CD4-positive, alpha-beta memory T cell (primary cell): ENCODE results near the gene LACC1. TPM values are rescaled to one million over a fixed set of nuclear protein-coding genes. Genes with fewer than 3 reads are reported as not detected.

Source experiments
- CTCF ChIA-PET: fragments of 350-600 bp; sonication (Branson Sonifier 250); formaldehyde crosslinking; loops from one replicate; lab custom pipeline; 2021; ENCODE audit warnings: inconsistent platforms; ENCODE audit not compliant: partially characterized antibody; lab: Charles Lee
- POLR2A ChIA-PET: fragments of 350-600 bp; sonication (Branson Sonifier 250); formaldehyde crosslinking; loops from one replicate; lab custom pipeline; 2021; ENCODE audit not compliant: partially characterized antibody; lab: Charles Lee
- DNase-seq, 5 donors: peaks; one replicate each; pipeline versions ENCODE4 v3.0.0 to v3.0.0-alpha.2; 2020 to 2022; ENCODE audit warnings: mixed read lengths in 1 of 5
- H3K27ac ChIP-seq: one replicate; pipeline ENCODE4 v1.7.0; 2013; ENCODE audit warnings: low read depth, low read length
- H3K27me3 ChIP-seq: 2 replicates; pipeline ENCODE4 v1.7.0; 2013; ENCODE audit warnings: mild to moderate bottlenecking, low read length, moderate library complexity; ENCODE audit not compliant: insufficient read depth
- H3K36me3 ChIP-seq: 2 replicates; pipeline ENCODE4 v1.7.0; 2013; ENCODE audit warnings: mild to moderate bottlenecking, low read length, moderate library complexity; ENCODE audit not compliant: insufficient read depth
- H3K4me1 ChIP-seq: 2 replicates; pipeline ENCODE4 v1.7.0; 2013; ENCODE audit warnings: mild to moderate bottlenecking, low read length, moderate library complexity; ENCODE audit not compliant: insufficient read depth
- H3K4me3 ChIP-seq, 2 donors: one replicate each; pipeline ENCODE4 v1.7.0; 2013; ENCODE audit warnings: low read length in 2 of 2, mild to moderate bottlenecking in 1 of 2
- H3K9me3 ChIP-seq, 2 donors: one replicate each; pipeline ENCODE4 v1.7.0; 2013; ENCODE audit warnings: low read length in 2 of 2, control low read depth in 1 of 2; ENCODE audit not compliant: control insufficient read depth in 1 of 2
- H3K27ac Mint-ChIP-seq, 7 donors: one replicate each; pipeline ENCODE4 v1.8.0; 2020 to 2021; ENCODE audit warnings: mixed read lengths in 7 of 7, mild to moderate bottlenecking in 6 of 7, inconsistent platforms in 3 of 7, moderate library complexity in 3 of 7
- H3K27me3 Mint-ChIP-seq, 2 donors: one replicate each; pipeline ENCODE4 v1.8.0; 2020 to 2021; ENCODE audit warnings: mixed read lengths in 2 of 2
- H3K36me3 Mint-ChIP-seq, 2 donors: one replicate each; pipeline ENCODE4 v1.8.0; 2020 to 2021; ENCODE audit warnings: mixed read lengths in 2 of 2, inconsistent platforms in 1 of 2, mild to moderate bottlenecking in 1 of 2
- H3K4me1 Mint-ChIP-seq, 4 donors: one replicate each; pipeline ENCODE4 v1.8.0; 2020 to 2021; ENCODE audit warnings: mixed read lengths in 4 of 4, mild to moderate bottlenecking in 1 of 4
- H3K4me3 Mint-ChIP-seq, 8 donors: one replicate each; pipeline ENCODE4 v1.8.0; 2020 to 2021; ENCODE audit warnings: mixed read lengths in 8 of 8, mild to moderate bottlenecking in 7 of 8, moderate library complexity in 6 of 8, inconsistent platforms in 3 of 8
- H3K9me3 Mint-ChIP-seq, 8 donors: one replicate each; pipeline ENCODE4 v1.8.0; 2020 to 2021; ENCODE audit warnings: mixed read lengths in 8 of 8, mild to moderate bottlenecking in 5 of 8, inconsistent platforms in 3 of 8, moderate library complexity in 1 of 8
- intact Hi-C: fragments of 100-400 bp; cut with micrococcal nuclease; formaldehyde crosslinking; loops from one replicate; pipeline ENCODE4 v1.15.1; 2023
- polyA plus RNA-seq, 2 donors: library from polyadenylated mRNA; unstranded; fragments of 300-500 nt; fragmentation: Illumina TruSeq; gene quantifications; one replicate each; pipeline ENCODE4 v1.2.3, GENCODE V29; 2021
- total RNA-seq, 2 experiments: library from RNA; stranded (reverse); gene quantifications; one replicate each; pipeline ENCODE4 v1.2.3, GENCODE V29; 2021

LACC1 gene
- total and polyA plus RNA-seq, 4 experiments from 2014 or later, result 0.21 to 5.0 (median 2.6) TPM

DNA sequence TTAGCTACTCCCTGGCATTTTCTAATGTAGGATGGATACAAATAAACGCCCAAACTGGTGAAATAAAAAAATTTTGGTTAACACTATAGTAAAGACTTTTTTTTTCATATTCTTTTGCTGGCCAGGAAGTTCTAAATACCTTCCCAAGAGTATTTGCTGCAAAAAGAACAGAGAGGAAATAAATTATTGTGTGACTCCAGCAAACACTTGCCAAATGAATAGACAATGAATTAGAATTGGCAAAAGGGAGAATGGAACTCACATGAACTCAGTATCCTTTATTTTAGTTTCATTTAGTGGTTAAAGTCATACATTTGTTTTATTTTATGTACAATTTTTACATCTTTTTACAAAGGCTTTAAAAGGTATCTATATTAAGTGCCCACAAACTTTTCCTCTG, 58.1 kb downstream of the LACC1 start:
- Mint-ChIP-seq H3K9me3 (no peaks in the 10 kb centered on the region), H3K4me3 (no peak overlapping the region), H3K36me3 (no peaks in the 10 kb centered on the region), H3K27ac (no peak overlapping the region), H3K4me1 (no peaks in the 10 kb centered on the region), H3K27me3 (peaks cover 3 to 10% of the 10 kb centered on the region in 2 donors)
- H3K36me3 ChIP-seq, result no peaks in the 10 kb centered on the region
- H3K9me3 ChIP-seq, result no peaks in the 10 kb centered on the region
- no peak for DNase-seq
- POLR2A ChIA-PET, result no interaction called here
- H3K4me3 ChIP-seq, result no peak overlapping the region
- H3K27ac ChIP-seq, result no peak overlapping the region
- CTCF ChIA-PET, result no interaction called here
- H3K27me3 ChIP-seq, result no peaks in the 10 kb centered on the region
- intact Hi-C loops, result no loop called here
- H3K4me1 ChIP-seq, result no peaks in the 10 kb centered on the region

DNA sequence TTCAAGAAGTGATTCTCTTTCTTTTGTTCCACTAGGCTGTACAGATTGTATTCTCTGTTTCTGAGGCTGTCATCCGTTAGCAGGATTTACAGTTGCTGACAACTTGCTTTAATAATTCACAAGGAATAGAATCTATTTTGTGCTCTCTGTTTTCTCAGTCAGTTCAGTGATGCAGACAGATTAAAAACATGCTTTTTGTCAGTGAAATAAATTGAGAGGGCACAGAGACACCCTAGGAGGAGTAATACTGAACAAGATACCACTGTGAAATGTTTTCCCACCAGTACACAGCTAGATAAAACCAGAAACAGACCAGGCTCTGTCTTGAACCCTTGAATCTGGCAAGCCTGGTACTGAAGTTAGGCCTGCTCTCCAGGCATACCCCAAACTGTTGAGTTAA, 58.7 kb downstream of the LACC1 start:
- POLR2A ChIA-PET, result no interaction called here
- H3K27me3 Mint-ChIP-seq, result peaks cover 3 to 11% of the 10 kb centered on the region in 2 donors
- H3K9me3 Mint-ChIP-seq, result no peaks in the 10 kb centered on the region

DNA sequence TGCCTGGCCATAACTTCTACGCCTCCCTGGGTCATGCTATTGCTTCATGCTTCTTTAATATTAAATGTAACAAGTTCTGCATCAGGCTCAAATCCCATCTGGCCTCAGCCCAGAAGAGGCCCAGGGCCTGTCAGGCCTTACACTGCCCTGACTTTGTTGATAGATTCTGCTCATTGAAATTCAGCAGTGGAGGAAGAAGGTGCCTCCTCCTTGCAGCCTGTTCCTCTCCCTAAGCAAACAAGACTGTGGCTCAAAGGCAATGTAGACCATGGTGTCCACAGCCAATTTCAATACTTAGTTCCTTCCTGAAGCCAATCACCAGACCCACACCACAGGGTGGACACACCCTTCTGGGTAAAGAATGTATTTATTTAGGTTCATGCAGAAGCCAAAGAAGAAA, 59.4 kb downstream of the LACC1 start:
- no peak overlapping the region for H3K4me3 ChIP-seq
- H3K4me3 Mint-ChIP-seq, result no peak overlapping the region
- no peaks in the 10 kb centered on the region for H3K4me1 Mint-ChIP-seq
- H3K9me3 Mint-ChIP-seq, result no peaks in the 10 kb centered on the region
- H3K27ac Mint-ChIP-seq, result no peak overlapping the region
- DNase-seq, result no peak
- H3K27ac ChIP-seq, result no peak overlapping the region
- no peaks in the 10 kb centered on the region for H3K36me3 Mint-ChIP-seq
- H3K27me3 ChIP-seq, result no peaks in the 10 kb centered on the region
- H3K27me3 Mint-ChIP-seq, result peaks cover 3 to 8% of the 10 kb centered on the region in 2 donors
- H3K4me1 ChIP-seq, result no peaks in the 10 kb centered on the region
- no peaks in the 10 kb centered on the region for H3K9me3 ChIP-seq
- H3K36me3 ChIP-seq, result no peaks in the 10 kb centered on the region
- POLR2A ChIA-PET, result no interaction called here
- CTCF ChIA-PET, result interaction anchor here (0.6 kb wide), 1 partner anchor 28 kb away, joined by 3 read pairs; no protein-coding TSS in a partner anchor
- intact Hi-C loops, result no loop called here

More for the DNA sequence above, 58.7 kb downstream of the LACC1 start:
- Histone ChIP-seq H3K4me3 (no peak overlapping the region), H3K9me3 (no peaks in the 10 kb centered on the region), H3K27ac (no peak overlapping the region), H3K36me3 (no peaks in the 10 kb centered on the region), H3K4me1 (no peaks in the 10 kb centered on the region), H3K27me3 (no peaks in the 10 kb centered on the region)
- no peak overlapping the region for H3K27ac Mint-ChIP-seq
- no peaks in the 10 kb centered on the region for H3K36me3 Mint-ChIP-seq
- CTCF ChIA-PET, result no interaction called here
- no peak for DNase-seq
- H3K4me3 Mint-ChIP-seq, result no peak overlapping the region
- no peaks in the 10 kb centered on the region for H3K4me1 Mint-ChIP-seq
- intact Hi-C loops, result no loop called here

DNA sequence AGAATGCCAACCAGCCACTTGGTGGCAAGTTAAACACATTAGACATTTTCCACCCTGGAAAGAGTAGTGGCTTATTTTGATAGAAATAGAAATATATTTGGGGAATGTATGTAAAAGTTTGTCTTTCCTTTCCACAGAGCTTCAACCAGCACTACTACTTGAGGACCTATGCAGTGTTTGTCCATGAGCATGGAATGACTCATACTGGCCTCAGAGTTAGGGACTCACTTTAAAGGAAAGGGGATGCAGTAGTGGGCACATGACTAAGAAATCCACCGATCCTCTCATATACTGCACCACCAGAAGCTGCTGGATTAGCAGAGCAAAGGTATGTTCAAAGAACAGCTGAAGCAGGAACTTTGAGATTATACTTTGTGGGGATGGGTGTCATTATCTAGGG, 62.6 kb downstream of the LACC1 start:
- intact Hi-C loops, result no loop called here
- Histone ChIP-seq H3K9me3 (no peaks in the 10 kb centered on the region), H3K36me3 (no peaks in the 10 kb centered on the region), H3K27me3 (no peaks in the 10 kb centered on the region), H3K27ac (no peak overlapping the region), H3K4me3 (no peak overlapping the region), H3K4me1 (no peaks in the 10 kb centered on the region)
- Mint-ChIP-seq H3K4me1 (no peaks in the 10 kb centered on the region), H3K27me3 (peaks cover 4 to 7% of the 10 kb centered on the region in 2 donors), H3K9me3 (no peaks in the 10 kb centered on the region), H3K36me3 (no peaks in the 10 kb centered on the region), H3K27ac (no peak overlapping the region), H3K4me3 (no peak overlapping the region)
- POLR2A ChIA-PET, result interaction anchor here (0.5 kb wide), 1 partner anchor 13 kb away, joined by 3 read pairs; no protein-coding TSS in a partner anchor
- CTCF ChIA-PET, result no interaction called here
- no peak for DNase-seq

Other genes starting within 250 kb of the LACC1 start
- not detected for gene ENOX1, start 92.9 kb upstream of the LACC1 start, total RNA-seq
- gene ENOX1, start 92.9 kb upstream of the LACC1 start, polyA plus RNA-seq, result not detected
- gene CCDC122, start 164 bp upstream of the LACC1 start, total RNA-seq, result 1 to 10 TPM; 4.0 to 4.7 TPM
- 1 to 10 TPM; 1.7 to 3.4 TPM for gene CCDC122, start 164 bp upstream of the LACC1 start, polyA plus RNA-seq